GM23338 (cell line): ENCODE measurements around the gene XXYLT1. TPM values are rescaled to one million over a fixed set of nuclear protein-coding genes. Genes with fewer than 3 reads are reported as not detected.

Source experiments
- ATAC-seq: fragments of 200-7000 bp; cut with Tn5 transposase; 3 replicates; pipeline ENCODE4 v1.9.1; 2020
- DNase-seq: peaks from one replicate; pipeline ENCODE4 v3.0.0-alpha.2; 2015; ENCODE audit warnings: low spot score
- H2AFZ ChIP-seq: fragments of 200-600 bp; sonication (generic); 2 replicates; pipeline ENCODE4 v1.8.0; 2016; ENCODE audit warnings: antibody characterized with exemption, mild to moderate bottlenecking, moderate library complexity
- H3F3A ChIP-seq: fragments of 200-600 bp; sonication (generic); replicated peaks from 2 replicates; pipeline ENCODE4 v1.8.0; 2017; ENCODE audit warnings: antibody characterized with exemption, mixed run types, low read depth
- H3K27ac ChIP-seq: fragments of 200-600 bp; sonication (generic); 2 replicates; pipeline ENCODE4 v1.6.1; 2016; ENCODE audit warnings: low read depth
- H3K27me3 ChIP-seq: fragments of 200-600 bp; sonication (generic); 2 replicates; pipeline ENCODE4 v1.8.0; 2016; ENCODE audit warnings: mild to moderate bottlenecking, mixed run types, moderate library complexity; ENCODE audit not compliant: insufficient read depth
- H3K36me3 ChIP-seq: fragments of 200-600 bp; sonication (generic); 2 replicates; pipeline ENCODE4 v1.8.0; 2016; ENCODE audit warnings: mild to moderate bottlenecking; ENCODE audit not compliant: insufficient read depth
- H3K4me1 ChIP-seq: fragments of 200-600 bp; sonication (generic); 2 replicates; pipeline ENCODE4 v1.8.0; 2016; ENCODE audit warnings: mild to moderate bottlenecking, moderate library complexity; ENCODE audit not compliant: insufficient read depth
- H3K4me2 ChIP-seq: fragments of 200-600 bp; sonication (generic); 2 replicates; pipeline ENCODE4 v1.7.1; 2017; ENCODE audit warnings: mixed run types
- H3K4me3 ChIP-seq: fragments of 200-600 bp; sonication (generic); 2 replicates; pipeline ENCODE4 v1.6.1; 2016; ENCODE audit warnings: mixed run types
- H3K79me2 ChIP-seq: fragments of 200-600 bp; sonication (generic); replicated peaks from 2 replicates; pipeline ENCODE4 v1.8.0; 2017; ENCODE audit warnings: mild to moderate bottlenecking; ENCODE audit not compliant: insufficient read depth
- H3K9me2 ChIP-seq: fragments of 200-600 bp; sonication (generic); 2 replicates; pipeline ENCODE4 v1.8.0; 2017; ENCODE audit not compliant: insufficient read depth
- H4K20me1 ChIP-seq: fragments of 200-600 bp; sonication (generic); replicated peaks from 2 replicates; pipeline ENCODE4 v1.8.0; 2017; ENCODE audit warnings: mild to moderate bottlenecking; ENCODE audit not compliant: insufficient read depth
- H3K27ac Mint-ChIP-seq: 2 replicates; pipeline ENCODE4 v1.8.0; 2020; ENCODE audit warnings: inconsistent platforms, mild to moderate bottlenecking, moderate library complexity, mixed read lengths
- H3K27me3 Mint-ChIP-seq: 3 replicates; pipeline ENCODE4 v1.8.0; 2022; ENCODE audit warnings: low read depth, mild to moderate bottlenecking, moderate library complexity, mixed read lengths, inconsistent platforms; ENCODE audit not compliant: insufficient read depth, poor library complexity
- H3K36me3 Mint-ChIP-seq: 3 replicates; pipeline ENCODE4 v1.8.0; 2021; ENCODE audit warnings: low read depth, mild to moderate bottlenecking, inconsistent platforms, moderate library complexity, mixed read lengths
- H3K4me1 Mint-ChIP-seq: 3 replicates; pipeline ENCODE4 v1.8.0; 2020; ENCODE audit warnings: mild to moderate bottlenecking, inconsistent platforms, mixed read lengths
- H3K4me3 Mint-ChIP-seq: 3 replicates; pipeline ENCODE4 v1.8.0; 2021; ENCODE audit warnings: moderate library complexity, mild to moderate bottlenecking, inconsistent platforms, mixed read lengths
- H3K9me3 Mint-ChIP-seq: 3 replicates; pipeline ENCODE4 v1.8.0; 2020; ENCODE audit warnings: moderate library complexity, mild to moderate bottlenecking, inconsistent platforms, mixed read lengths
- polyA plus RNA-seq: library from polyadenylated mRNA; unstranded; fragments of >200 nt; fragmentation: Nextera tagmentation; extraction: Ambion mirVana; gene quantifications from 2 replicates; pipeline ENCODE4 v1.2.1, GENCODE V29; 2016
- total RNA-seq: library from RNA; depleted of rRNA; stranded (reverse); fragments of >200 nt; shearing (Covaris generic); gene quantifications from 2 replicates; pipeline ENCODE4 v1.2.3, GENCODE V29; 2014
- TF ChIP-seq, protein P1 (sequence below): fragments of 250-450 bp; sonication (Bioruptor Pico); IDR thresholded peaks from 2 replicates; pipeline ENCODE4 v1.5.0; 2020; ENCODE audit warnings: mild to moderate bottlenecking, moderate library complexity
- TF ChIP-seq, protein P2 (sequence below): IDR thresholded peaks from one replicate; pipeline ENCODE4 v1.6.1; 2018; ENCODE audit warnings: antibody characterized with exemption; ENCODE audit not compliant: unreplicated experiment
- TF ChIP-seq, protein P3 (sequence below): IDR thresholded peaks from 2 replicates; pipeline ENCODE4 v1.6.1; 2016; ENCODE audit warnings: antibody characterized with exemption

Gene XXYLT1
- total and polyA plus RNA-seq, 2 experiments from 2014 or later: 13.5 to 34.8 TPM

DNA sequence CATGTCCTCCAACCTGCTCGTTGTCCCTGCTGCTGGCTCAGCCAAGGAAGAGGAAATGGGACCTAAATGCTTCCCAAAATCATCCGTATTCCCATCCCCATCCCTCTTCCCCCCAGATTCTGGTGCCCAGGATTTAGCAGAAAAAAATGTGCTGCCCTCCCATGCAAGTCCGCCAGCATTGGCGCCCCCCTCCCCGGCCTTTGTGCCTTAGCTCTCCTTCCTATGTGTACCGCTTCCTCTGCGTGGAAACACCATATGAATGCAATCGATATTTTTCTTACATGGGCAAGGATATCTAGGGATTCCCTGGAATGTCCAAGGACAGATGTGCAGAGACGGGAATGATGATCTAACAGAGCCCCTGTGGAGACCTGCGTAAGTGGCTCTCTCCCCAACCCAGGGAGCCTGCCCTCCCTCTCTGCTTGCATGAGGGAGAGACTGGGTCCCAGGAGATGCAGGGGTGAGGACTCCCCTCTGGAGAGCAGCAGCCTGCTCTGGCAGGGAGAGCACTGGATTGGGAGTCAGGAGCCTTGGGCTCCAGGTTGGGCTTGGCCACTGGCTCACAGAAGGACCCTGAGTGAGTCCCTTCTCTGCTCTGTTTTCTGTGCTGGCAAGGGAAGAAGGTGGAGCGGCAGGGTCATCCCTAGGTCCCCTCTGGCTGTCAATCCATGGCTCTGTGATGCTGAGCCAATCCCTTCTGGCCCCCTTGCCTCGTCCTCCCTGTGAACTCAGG, 227.2 kb downstream of the XXYLT1 start:
- Histone ChIP-seq H3K36me3 (no peaks in the 10 kb centered on the region), H3K4me1 (peaks cover 6% of the 10 kb centered on the region), H4K20me1 (no peaks in the 10 kb centered on the region), H3K9me2 (no peaks in the 10 kb centered on the region), H3K4me2 (no peak overlapping the region), H3K27ac (no peak overlapping the region), H3K4me3 (no peak overlapping the region), H3F3A (no peaks in the 10 kb centered on the region), H3K79me2 (no peaks in the 10 kb centered on the region), H2AFZ (peak overlapping the region; percentile 85), H3K27me3 (no peaks in the 10 kb centered on the region)
- ATAC-seq (no peak), DNase-seq (no peak)
- no peaks in the 10 kb centered on the region for H3K36me3 Mint-ChIP-seq
- H3K4me3 Mint-ChIP-seq: no peak overlapping the region
- no peaks in the 10 kb centered on the region for H3K9me3 Mint-ChIP-seq
- H3K27ac Mint-ChIP-seq: no peak overlapping the region
- TF ChIP-seq, protein P1, sequence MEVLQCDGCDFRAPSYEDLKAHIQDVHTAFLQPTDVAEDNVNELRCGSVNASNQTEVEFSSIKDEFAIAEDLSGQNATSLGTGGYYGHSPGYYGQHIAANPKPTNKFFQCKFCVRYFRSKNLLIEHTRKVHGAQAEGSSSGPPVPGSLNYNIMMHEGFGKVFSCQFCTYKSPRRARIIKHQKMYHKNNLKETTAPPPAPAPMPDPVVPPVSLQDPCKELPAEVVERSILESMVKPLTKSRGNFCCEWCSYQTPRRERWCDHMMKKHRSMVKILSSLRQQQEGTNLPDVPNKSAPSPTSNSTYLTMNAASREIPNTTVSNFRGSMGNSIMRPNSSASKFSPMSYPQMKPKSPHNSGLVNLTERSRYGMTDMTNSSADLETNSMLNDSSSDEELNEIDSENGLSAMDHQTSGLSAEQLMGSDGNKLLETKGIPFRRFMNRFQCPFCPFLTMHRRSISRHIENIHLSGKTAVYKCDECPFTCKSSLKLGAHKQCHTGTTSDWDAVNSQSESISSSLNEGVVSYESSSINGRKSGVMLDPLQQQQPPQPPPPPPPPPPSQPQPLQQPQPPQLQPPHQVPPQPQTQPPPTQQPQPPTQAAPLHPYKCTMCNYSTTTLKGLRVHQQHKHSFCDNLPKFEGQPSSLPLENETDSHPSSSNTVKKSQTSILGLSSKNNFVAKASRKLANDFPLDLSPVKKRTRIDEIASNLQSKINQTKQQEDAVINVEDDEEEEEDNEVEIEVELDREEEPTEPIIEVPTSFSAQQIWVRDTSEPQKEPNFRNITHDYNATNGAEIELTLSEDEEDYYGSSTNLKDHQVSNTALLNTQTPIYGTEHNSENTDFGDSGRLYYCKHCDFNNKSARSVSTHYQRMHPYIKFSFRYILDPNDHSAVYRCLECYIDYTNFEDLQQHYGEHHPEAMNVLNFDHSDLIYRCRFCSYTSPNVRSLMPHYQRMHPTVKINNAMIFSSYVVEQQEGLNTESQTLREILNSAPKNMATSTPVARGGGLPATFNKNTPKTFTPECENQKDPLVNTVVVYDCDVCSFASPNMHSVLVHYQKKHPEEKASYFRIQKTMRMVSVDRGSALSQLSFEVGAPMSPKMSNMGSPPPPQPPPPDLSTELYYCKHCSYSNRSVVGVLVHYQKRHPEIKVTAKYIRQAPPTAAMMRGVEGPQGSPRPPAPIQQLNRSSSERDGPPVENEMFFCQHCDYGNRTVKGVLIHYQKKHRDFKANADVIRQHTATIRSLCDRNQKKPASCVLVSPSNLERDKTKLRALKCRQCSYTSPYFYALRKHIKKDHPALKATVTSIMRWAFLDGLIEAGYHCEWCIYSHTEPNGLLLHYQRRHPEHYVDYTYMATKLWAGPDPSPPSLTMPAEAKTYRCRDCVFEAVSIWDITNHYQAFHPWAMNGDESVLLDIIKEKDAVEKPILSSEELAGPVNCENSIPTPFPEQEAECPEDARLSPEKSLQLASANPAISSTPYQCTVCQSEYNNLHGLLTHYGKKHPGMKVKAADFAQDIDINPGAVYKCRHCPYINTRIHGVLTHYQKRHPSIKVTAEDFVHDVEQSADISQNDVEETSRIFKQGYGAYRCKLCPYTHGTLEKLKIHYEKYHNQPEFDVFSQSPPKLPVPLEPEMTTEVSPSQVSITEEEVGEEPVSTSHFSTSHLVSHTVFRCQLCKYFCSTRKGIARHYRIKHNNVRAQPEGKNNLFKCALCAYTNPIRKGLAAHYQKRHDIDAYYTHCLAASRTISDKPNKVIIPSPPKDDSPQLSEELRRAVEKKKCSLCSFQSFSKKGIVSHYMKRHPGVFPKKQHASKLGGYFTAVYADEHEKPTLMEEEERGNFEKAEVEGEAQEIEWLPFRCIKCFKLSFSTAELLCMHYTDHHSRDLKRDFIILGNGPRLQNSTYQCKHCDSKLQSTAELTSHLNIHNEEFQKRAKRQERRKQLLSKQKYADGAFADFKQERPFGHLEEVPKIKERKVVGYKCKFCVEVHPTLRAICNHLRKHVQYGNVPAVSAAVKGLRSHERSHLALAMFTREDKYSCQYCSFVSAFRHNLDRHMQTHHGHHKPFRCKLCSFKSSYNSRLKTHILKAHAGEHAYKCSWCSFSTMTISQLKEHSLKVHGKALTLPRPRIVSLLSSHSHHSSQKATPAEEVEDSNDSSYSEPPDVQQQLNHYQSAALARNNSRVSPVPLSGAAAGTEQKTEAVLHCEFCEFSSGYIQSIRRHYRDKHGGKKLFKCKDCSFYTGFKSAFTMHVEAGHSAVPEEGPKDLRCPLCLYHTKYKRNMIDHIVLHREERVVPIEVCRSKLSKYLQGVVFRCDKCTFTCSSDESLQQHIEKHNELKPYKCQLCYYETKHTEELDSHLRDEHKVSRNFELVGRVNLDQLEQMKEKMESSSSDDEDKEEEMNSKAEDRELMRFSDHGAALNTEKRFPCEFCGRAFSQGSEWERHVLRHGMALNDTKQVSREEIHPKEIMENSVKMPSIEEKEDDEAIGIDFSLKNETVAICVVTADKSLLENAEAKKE (CRISPR knock-in tag): no peak
- TF ChIP-seq, protein P2, sequence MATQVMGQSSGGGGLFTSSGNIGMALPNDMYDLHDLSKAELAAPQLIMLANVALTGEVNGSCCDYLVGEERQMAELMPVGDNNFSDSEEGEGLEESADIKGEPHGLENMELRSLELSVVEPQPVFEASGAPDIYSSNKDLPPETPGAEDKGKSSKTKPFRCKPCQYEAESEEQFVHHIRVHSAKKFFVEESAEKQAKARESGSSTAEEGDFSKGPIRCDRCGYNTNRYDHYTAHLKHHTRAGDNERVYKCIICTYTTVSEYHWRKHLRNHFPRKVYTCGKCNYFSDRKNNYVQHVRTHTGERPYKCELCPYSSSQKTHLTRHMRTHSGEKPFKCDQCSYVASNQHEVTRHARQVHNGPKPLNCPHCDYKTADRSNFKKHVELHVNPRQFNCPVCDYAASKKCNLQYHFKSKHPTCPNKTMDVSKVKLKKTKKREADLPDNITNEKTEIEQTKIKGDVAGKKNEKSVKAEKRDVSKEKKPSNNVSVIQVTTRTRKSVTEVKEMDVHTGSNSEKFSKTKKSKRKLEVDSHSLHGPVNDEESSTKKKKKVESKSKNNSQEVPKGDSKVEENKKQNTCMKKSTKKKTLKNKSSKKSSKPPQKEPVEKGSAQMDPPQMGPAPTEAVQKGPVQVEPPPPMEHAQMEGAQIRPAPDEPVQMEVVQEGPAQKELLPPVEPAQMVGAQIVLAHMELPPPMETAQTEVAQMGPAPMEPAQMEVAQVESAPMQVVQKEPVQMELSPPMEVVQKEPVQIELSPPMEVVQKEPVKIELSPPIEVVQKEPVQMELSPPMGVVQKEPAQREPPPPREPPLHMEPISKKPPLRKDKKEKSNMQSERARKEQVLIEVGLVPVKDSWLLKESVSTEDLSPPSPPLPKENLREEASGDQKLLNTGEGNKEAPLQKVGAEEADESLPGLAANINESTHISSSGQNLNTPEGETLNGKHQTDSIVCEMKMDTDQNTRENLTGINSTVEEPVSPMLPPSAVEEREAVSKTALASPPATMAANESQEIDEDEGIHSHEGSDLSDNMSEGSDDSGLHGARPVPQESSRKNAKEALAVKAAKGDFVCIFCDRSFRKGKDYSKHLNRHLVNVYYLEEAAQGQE: no peak
- TF ChIP-seq, protein P3, sequence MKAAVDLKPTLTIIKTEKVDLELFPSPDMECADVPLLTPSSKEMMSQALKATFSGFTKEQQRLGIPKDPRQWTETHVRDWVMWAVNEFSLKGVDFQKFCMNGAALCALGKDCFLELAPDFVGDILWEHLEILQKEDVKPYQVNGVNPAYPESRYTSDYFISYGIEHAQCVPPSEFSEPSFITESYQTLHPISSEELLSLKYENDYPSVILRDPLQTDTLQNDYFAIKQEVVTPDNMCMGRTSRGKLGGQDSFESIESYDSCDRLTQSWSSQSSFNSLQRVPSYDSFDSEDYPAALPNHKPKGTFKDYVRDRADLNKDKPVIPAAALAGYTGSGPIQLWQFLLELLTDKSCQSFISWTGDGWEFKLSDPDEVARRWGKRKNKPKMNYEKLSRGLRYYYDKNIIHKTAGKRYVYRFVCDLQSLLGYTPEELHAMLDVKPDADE: no peak
- peaks cover 11% of the 10 kb centered on the region for H3K27me3 Mint-ChIP-seq
- peaks cover 40% of the 10 kb centered on the region for H3K4me1 Mint-ChIP-seq
